Measurements from ENCODE around the gene NAT14.
"Not testable (repeated sequence)": the region's sequence is repeated elsewhere in the genome, so short reads cannot be mapped to it uniquely, and the experiment has no call there.

Gene NAT14
- 2.6 to 6.5 (median 4.1) reads per million in 3 experiments for total RNA-seq

GRCh38 chr19:55484593-55485438 is at the start of gene NAT14:
Gene NAT14 (plus strand): TSS chr19:55485188. CDS start chr19:55485709, 521 bp downstream.
- peak; percentile 65 for DNase-seq

- DNase-seq: no peak
Measured at GRCh38 chr19:55436847-55437246, 48.1 kb upstream of the NAT14 start.

- no peak for DNase-seq
Measured at GRCh38 chr19:55437410-55437809, 47.6 kb upstream of the NAT14 start.

- no peak for DNase-seq
Measured at GRCh38 chr19:55439052-55439451, 45.9 kb upstream of the NAT14 start.

GRCh38 chr19:55440411-55441105 is 44.4 kb upstream of the NAT14 start:
- no peak for DNase-seq

GRCh38 chr19:55441319-55441691 is 43.7 kb upstream of the NAT14 start:
- DNase-seq: no peak

GRCh38 chr19:55441692-55442321 is 43.2 kb upstream of the NAT14 start:
- no peak for DNase-seq

GRCh38 chr19:55442372-55442961 is 42.5 kb upstream of the NAT14 start:
- DNase-seq: no peak

DNA sequence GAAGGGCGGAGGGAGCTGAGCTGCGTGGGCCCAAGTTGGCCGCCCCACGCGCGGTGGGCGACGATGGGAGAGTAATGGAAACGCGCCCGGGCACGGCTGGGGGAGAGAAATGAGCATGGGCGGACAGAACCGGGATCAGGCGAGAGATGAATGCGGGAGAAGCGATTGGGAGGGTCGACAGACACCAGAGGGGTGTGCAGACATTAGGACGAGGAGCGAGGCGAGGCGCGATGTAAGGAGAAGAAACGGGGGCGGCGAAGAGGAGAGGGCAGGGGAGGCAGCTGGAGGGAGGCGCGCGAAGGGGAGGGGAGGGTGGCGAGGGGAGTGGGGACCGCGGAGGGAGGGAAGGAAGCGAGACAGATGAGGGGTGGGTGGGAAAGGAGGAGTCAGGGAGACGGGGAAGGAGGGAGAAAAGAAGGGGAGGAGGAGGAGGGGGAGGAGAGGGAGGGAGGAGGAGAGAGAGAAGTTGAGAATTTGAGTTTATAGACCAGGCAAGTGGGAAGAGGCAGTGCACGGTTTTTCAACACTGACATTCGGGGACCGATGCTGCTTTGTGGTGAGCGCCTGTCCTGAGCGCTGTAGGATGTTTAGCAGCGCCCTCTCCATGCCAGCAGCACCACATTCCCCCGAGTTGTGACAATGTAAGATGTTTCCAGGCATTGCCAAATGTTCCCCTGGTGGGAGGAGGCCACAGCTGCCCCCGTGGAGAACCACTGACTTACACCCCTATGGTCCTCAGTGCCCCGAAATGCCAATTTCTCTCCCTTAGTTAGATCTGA is 41.8 kb upstream of the NAT14 start, which contains the start of gene SHISA7:
TSS of gene SHISA7 (minus strand) at position 256 of the 779 bp plus-strand sequence. CDS start 437 bp downstream, outside the sequence.
- no peak for DNase-seq

DNA sequence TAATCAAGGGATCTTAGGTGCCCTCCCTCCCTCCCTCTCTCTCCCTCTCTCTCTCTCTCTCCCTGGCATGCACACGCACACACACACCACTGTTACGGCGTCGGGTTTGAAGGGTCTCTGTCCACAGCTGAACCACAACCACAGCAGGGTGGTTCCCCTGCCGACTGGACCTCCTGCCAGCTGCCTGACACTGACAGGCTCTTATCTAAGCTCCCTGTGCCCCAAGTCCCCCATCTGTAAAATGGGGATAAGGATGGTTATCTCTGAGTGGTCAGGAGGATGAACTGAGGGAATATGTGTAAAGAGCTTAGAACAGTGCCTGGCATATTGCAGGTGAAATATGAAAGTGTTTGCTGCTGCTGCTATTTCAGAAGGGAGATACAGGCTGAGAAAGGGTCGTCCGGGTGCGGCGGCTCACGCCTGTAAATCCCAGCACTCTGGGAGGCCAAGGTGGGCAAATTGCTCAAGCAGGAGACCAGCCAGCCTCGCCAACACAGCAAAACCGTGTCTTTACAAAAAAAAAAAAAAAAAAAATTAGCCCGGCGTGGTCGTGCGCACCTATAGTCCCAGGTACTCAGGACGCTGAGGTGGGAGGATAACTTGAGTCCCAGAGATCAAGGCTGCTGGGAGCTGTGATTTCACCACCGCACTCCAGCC is 41.0 kb upstream of the NAT14 start:
- no peak for DNase-seq

DNA sequence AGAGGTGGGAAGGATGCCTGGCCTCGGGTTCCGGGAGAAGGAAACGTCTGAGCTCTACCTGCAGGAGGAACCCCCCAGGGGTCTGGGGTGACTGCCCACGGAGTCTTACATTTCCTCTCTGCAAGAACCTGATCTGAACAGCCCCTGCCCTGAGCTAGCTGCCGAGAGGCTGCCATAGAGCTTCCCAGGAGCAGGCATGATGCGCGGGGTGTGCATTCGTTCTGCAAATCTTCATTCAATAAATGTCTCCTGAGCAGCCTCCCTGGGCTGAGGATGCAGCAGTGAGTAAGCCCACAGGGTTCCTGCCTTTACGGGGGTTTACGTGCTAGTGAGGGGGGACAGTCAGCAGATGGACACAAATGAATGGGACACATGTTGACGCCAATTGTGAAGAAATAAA is 40.3 kb upstream of the NAT14 start:
- DNase-seq: no peak

- no peak for DNase-seq
Measured at GRCh38 chr19:55446060-55446459, 38.9 kb upstream of the NAT14 start.

DNA sequence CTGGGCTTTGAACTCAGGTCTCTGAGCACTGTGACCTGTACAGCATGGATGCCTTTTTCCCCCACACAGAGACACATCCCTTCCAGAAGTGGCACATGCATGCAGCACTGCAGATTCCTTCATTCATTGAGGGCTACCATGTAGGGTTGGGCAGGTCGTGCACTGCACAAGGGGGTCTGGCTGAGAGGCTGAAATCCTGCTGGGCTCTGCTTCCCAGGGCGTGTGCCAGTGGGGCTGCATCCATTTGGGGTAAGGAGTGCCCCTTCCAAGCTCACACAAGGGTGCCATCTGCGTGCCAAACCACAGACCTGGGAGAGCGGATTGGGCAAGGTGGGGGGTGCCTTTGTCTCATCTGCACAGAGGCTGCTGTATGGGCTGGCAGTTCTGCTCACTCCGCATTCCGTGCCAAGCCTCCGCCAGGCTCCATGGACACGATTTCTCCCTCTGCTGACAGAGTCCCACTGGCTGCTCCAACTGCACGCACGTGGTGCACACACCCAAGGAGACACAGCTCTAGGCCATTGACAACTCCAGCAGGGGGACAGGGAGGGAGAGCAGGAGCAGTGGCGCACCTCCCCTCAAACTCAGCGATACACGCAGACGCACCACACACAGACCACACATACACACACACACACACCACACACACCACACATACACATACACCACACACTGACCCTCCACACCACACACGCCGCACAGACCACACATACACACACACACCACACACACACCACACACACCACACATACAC is 37.4 kb upstream of the NAT14 start:
- DNase-seq: no peak

- DNase-seq: not testable (repeated sequence)
Measured at GRCh38 chr19:55448175-55448490, 36.9 kb upstream of the NAT14 start.

GRCh38 chr19:55449469-55449868 is 35.5 kb upstream of the NAT14 start:
- no peak for DNase-seq

DNA sequence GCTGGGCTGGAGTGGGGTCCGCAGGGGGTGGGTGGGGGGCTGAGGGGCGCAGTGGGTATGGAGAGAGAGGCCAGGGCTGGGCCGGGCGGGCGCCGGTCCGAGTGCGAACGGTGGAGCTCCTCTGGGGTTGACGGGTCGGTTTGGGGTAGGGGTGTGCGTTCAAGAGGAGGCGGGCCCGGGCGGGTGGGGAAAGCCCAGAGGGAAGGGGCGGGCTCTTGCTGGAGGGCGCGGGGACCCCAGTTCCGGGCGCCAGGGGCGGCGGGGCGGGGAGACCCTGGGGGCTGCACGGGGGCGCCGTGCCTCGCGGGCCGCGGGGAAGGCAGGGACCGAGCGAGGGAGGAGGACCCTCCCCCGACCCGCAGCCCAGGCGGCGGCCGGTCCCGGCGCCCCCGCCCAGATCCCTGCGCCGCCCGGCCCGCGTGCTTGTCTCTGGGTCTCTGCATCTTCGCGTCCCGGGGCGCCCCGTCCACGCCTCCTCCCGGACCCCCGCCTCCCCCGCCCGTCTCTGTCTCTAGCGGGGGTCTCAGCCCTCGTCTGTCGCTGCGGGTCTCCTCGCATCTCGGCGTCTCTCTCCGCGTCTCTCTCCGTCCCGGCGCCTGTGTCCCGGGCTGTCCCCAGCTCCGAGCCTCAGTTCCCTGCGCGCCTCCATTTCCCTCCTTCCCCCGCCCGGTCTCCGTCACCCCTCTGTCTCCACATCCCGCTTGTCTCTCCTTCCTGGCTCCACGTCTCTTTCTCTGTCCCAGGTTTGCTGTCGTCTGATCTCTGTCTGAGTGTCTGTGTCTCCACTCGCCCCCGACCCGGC is 33.6 kb upstream of the NAT14 start:
- no peak for DNase-seq

DNA sequence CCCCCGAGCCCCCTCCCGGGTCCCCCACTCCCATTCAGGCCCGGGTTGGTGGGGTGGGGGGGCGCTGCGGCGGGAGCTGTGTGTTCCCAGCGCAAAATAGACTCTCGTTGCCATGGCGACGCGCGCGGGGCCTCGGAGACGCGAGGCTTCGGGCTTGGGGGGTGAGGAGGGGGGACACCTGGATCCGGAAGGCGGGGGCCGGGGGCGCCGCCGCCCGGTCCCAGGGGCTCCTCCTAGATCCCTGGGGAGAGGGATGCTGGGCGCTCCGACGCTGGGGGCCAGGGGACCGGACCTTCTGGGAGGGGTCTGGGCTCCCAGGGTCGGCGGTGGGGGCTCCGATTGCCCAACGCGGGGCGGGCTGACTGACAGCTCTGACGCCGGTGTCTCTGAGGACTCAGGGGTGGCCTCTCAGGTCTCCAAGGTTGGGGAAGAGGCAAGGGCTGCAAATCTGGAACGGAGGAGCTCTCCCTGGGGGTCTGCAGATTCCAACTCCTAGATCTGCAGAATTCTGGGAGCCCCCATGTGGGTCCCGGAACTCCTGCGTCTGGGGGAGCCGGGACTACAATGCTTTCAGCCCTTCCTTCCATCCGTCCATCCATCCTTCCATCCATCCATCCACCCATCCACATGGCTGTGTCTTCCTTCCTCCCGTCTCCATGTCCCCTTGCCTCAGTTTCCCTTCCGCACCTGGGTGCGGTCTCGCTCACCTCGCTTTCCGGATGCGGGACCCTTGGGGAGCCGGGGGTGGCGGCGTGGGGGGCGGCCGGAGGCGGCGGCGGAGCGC is 32.8 kb upstream of the NAT14 start:
- no peak for DNase-seq

DNA sequence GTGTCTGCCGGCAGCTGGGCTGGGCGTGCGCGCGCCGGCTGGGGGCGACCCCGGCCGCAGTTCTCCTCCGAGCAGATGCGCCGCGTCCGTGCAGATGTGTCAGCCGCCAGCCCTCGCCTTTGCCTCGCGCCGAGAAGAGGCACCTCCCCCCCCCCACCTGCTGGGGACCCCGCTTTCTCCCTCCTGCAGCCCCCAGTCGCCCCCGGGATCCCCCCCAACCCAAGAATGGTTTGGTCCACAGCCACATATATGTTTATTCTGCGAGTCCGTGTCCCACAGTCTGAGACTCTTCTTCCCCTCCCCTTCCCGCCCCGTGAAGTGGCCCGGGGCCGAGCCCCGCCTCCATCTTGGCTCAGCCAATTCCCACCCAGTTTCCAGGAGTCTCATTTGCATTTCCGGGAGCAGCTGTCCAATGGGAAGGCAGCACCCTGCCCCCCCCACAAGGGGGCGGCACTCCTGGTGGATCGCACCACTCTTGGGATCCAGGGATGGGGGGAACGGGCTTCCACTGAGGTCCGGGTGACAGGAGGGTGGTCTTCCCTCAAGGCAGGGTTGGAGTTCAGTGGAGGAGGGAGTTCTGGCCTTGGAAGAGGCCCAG is 32.1 kb upstream of the NAT14 start:
- DNase-seq: no peak

Measured in central memory CD4-positive, alpha-beta T cell (primary cell).